ENCODE measurements around the gene HCN2.
"Not testable (repeated sequence)": the region's sequence is repeated elsewhere in the genome, so short reads cannot be mapped to it uniquely, and the experiment has no call there.

The HCN2 gene

DNA sequence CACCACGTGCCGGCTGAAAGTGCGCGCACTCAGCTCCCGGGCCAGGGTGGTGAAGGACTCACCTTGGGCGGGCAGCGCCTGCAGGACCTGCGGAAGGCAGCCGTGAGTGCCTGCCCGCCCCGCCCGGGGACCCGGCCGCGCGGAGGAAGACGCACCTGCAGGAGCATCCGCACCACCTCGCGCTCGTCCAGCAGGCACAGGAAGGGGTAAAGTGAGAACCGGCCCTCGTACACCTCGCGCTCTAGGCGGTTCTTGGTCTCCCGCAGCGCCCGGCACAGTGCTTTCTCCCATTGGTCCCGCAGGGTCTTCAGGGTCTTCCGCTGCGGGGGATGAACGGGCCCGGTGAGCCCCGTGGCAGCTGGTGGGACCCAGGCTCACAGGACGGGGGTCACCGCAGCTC, 33.0 kb downstream of the HCN2 start:
- no peak for DNase-seq

DNA sequence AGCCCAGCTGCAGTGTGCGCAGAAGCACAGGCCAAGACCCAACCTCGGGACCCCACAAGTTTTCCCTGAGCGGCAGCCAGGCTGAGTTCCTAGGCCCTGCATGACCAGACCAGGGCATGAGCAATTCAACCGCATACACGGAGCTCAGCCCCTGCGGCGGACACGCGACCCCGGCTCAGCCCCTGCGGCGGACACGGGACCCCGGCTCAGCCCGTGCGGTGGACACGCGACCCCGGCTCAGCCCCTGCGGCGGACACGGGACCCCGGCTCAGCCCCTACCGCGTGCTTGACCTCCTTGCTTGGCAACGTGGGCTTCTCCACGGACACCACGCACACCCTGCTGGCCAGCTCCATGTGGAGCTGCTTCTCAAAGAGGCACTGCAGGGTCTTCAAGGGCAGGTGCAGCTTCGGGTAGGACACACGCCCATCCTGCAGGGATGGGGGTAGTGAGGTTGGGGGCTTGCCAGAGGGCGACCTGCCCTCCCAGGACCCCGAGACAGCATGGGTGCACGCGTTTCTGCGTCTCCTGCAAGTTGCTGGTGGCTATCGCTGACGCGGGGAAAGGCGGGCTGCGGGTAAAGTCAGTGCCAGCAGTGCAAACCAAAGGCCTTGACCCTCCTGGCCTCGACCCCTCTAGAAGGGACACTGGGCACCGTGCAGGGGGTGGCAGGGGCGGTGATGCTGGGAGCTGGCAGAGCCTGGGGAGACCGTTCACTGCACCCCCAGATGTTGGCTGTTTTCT, 33.7 kb downstream of the HCN2 start:
- no peak for DNase-seq

DNA sequence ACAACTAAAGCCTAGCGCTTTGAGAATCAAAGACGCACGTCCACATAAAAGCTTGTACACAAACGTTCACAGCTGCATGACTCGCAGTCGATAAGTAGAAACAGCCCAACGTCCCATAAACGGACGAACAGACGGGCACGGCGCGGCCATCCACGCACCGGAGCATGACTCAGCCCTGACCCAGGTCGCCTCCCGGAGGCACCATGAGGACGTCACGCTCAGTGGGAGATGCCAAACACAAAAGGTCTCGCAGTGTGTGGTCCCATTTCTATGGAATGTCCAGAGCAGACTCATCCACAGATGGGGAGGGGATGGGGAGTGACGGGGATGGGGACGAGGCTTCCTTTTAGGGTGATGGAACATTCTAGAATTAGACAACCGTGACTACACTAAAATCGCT, 34.3 kb downstream of the HCN2 start:
- DNase-seq, result no peak

DNA sequence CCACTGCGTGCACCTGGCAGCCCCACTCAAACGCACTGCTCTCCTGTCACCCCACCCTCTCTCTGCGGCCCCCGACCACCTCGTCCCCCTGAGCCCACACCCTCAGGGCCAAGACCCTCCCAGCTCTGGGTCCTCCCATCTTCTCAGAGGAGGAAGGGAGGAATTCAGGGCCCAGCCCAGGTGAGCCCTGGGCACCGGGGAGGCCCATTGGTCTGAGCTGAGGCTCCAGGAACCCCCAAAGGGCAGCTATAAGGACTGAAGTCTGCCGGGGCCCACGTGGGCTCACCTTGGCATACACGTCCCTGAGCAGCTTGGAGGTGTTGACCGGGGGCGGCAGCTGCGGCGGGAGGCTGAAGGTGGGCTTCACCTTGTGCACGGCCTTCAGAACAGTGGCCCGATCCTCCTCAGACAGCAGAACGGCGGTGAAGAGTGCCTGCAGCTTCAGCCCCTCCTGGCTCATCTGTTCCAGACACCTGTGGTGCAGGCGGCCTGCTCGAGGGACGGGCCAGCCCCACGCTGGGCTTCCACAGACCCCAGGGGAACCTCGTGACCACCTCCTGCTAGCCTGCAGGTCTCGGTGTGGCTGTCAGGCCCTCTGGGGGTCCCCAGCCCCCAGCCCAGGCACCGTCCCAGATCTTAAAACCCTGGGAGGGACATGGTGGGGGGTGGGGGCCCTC, 34.9 kb downstream of the HCN2 start:
- no peak for DNase-seq

DNA sequence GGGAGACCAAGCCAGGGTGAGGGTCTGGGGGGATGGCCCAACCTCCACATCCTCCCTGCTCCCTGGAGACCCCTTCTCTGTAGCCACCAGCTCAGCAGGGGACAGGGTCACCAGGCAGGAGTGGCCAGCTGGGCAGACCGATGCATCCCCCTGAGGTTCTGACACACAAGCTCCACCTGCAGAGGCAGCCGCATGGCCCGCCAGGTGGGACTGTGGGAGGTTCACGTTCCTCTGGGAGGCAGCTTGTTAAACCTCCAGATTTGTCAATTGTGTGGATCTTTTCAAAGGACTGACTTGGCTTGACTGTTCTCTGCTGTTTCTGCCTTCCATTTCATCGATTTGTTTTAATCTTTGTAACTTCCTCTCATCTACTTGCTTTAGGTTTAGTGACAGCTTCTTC, 35.6 kb downstream of the HCN2 start:
- no peak for DNase-seq

DNA sequence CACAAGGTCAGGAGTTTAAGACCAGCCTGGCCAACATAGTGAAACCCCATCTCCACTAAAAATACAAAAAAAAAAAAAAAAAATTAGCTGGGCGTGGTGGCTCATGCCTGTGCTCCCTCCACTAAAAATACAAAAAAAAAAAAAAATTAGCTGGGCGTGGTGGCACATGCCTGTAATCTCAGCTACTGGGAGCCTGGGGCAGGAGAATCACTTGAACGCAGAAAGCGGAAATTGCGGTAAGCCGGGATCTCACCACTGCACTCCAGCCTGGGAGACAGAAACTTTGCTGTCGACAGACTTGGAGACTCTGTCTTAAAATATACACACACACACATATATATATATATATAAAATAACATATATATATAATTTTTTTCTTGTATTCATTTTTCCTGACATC, 36.9 kb downstream of the HCN2 start:
- not testable (repeated sequence) for DNase-seq

DNA sequence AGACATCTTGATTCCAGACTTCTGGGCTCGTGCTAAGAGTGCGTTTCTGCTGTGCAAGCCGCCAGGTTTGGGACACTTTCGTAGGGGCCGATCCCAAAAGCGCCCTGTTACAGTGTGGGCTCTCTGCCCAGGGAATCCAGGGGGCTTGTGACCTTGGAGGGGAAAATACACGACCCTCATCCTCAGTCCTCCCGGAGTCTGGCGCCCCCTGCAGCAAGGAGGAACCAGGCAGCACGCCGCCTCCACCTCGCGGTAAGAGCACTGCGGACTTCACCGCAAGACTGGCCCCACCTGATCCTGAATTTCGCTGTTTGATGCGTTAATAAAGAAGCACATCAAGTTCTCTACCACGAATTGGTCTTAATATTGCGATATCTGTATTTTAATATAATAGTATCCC, 38.5 kb downstream of the HCN2 start:
- no peak for DNase-seq

DNA sequence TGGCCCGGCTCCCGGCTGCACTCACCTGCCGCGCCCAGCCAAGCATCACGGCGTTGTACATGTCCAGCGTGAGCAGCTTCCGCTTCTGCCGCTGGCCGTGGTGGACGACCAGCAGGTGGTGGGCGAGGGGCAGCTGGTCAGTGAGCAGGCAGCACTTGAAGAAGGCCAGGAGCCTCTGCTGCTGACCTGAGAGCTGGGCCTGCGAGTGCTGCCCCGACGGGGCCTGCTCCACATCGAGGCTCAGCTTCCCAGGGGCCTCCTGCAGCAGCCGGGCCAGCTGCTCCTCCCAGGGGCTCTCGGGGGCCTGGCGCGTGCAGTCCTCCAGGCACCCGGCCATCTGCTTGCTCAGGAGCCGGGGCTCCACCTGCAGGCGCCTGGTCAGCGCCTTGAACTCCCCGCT, 39.8 kb downstream of the HCN2 start:
- not testable (repeated sequence) for DNase-seq

DNA sequence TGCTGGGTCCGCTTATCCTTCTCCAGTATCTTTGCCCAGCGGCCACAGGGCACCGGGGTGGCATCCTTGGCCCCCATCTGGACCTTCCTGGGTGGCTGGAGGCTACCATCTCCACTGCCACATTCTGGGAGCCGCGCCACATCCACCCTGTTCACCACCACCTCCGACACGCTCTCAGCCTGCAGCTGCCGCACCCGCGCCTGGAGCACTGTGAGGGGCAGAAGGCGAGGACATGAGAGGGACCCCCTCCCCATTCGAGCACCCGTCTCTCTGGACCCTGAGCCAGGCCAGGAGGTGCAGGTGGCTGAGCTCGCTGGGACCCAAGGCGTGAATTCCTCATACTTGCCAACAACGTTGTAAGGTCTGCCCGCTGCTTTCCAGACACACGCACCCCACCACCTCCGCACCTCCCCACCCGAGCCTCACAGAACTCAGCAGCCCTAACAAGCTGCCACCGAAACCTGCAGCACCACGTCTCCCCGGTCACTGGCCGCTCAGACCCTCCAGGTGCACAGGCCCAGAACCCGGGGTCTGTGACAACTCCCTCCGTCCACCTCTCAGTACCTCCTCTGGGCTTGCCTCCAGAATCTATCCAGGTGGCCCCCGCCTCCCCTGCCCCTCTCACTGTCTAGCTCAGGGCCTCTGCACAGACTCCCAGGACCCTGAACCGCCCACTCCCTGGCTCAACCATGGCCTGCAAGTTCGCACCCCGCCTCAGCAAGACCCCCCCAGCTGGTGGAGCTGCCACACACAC, 40.5 kb downstream of the HCN2 start:
- no peak for DNase-seq

DNA sequence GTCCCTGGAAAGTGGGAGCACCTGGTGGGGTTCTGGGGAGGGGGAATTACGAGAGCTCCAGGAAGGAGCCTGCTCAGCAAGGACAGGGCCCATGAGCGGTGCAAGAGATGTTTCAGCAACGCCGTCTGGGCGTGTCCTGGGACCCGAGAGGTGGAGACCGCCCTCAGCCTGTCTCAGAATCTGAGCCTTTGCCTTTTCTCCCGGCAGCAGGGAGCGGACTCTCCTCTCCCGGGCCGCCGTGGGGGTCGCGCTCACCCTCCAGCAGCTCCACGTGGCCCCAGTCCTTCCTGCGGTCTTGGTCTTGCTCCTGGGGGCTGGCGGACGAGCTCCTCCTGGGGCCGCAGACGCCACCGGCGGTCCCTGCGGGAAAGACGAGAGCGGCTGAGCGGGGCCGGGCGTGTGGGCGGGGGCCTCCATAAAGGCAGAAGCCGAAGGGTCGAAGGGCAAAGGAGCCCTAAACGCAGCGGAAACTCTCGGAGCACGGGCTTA, 42.9 kb downstream of the HCN2 start:
- DNase-seq, result peak; percentile 49 to 58

DNA sequence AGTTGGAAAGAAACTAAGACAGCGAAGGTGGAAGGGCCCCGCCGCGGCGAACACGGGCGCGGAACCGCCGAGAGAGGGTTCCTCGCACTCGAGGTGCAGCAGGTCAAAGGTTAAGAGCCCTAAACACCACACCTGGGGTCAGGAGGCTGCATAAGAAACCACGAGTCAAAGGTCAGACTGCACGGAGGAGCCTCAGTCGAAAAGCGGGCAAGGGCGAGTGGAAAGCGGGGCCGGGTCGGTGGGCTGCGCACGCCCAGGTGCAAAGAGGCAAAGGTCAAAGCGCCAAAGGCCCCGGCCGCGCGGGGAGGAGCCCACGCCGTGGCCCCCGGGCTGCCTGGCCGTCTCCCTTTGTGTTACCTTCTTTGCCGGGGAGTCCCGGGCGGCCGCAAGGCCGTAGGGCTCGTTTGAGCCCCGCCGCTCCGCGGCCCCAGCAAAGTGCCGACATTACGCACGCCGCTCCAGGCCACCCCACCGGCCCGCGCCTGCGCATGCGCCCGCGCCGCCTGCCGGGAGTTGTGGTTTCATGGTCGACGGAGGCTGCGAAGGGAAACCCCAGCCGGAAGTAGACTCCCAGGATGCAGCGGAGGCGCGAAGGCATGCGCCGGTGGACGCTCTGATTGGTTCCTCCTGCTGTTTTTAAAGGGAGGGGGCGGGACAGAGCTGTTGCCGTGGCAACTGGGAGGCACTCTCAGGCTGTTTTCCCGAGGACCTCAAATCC, 43.5 kb downstream of the HCN2 start, which contains the start of gene POLRMT:
TSS of gene POLRMT (minus strand) at position 470 of the 718 bp plus-strand sequence. CDS start at position 445, 25 bp downstream.
- peak; percentile 96 to 97 for DNase-seq

DNA sequence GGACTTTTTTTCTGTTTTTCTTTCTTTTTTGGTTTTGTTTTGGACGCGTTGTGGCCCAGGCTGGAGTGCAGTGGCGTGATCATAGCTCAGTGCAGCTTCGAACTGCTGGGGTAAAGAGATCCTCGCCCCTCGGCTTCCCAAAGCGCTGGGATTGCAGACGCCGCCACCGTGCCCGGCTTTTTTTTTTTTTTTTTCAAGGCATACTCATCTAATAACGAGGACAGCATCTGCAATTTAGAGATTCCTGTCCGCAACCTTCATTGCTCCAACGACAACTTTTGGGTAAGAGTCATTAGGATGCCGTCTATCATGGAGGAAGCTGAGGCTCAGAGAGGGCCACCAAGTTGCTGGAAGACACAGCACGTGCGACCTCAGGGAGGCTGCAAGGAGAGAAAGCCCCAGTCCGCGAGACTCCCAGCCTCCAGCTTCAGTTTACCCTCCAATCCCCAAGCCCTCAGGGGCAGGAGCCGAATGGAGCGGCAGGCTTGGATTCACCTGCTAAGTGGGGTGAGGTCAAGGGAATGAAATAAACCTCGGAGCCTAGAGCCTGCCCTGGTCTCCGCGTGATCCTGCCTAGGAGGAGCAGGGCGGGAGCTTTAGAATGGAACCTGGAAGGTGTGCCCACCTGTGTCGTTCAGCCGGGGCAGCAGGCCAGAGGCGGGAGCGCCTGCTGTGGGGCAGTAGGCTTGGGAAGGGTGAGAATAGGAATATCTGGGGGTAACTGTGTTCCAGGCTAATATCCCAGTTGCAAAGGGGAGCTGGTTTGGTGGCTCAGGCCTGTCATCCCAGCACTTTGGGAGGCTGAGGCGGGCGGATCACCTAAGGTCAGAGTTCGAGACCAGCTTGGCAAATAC, 44.3 kb downstream of the HCN2 start:
- DNase-seq, result peak in 1 of 2 experiments; percentile 4

DNA sequence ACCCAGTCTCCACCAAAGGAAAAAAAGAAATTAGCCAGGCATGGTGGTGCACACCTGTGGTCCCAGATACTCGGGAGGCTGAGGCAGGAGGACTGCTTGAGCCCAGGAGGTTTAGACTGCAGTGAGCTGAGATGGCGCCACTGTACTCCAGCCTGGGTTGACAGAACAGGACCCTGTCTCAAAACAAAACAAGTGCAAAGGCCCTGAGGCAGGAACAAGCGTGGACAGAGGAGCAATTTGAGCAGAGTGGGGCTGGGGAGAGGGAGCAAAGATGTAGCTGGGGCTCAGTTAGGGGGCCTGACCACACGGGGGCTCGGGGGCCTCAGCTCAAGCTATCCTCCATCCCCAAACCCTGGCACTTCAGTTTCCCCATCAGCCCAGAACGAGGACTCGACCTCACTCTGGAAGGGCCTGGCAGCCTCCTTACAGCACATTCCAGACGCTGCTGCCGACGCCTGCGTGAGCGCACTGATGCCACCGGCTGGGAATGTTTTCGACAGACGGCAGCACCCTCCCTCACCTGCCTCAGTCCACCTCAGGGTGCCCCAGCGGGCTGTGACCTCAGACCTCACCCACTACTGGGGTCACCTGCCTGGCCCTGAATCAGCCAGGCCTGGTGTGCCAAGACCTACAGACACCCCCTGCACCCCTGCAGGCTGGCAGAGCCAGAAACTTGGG, 45.4 kb downstream of the HCN2 start:
- DNase-seq, result no peak

DNA sequence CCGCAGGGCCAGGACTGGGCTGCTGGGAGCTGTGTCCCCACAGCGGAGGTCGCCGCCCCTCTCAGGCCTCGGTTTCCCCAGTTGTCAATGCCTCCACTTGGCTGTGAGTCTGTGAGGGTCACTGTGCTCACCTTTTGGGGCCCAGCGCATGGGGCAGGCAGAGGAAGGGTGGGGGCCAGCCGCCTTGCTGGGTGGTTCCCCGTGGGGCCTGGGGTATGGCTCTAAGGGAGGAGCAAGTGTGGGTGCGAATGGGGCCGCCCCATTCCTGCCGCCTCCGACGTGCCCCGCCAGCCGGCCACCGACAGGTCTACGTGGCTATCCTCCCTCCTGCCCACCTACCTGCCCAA, 49.2 kb downstream of the HCN2 start:
- DNase-seq, result no peak

DNA sequence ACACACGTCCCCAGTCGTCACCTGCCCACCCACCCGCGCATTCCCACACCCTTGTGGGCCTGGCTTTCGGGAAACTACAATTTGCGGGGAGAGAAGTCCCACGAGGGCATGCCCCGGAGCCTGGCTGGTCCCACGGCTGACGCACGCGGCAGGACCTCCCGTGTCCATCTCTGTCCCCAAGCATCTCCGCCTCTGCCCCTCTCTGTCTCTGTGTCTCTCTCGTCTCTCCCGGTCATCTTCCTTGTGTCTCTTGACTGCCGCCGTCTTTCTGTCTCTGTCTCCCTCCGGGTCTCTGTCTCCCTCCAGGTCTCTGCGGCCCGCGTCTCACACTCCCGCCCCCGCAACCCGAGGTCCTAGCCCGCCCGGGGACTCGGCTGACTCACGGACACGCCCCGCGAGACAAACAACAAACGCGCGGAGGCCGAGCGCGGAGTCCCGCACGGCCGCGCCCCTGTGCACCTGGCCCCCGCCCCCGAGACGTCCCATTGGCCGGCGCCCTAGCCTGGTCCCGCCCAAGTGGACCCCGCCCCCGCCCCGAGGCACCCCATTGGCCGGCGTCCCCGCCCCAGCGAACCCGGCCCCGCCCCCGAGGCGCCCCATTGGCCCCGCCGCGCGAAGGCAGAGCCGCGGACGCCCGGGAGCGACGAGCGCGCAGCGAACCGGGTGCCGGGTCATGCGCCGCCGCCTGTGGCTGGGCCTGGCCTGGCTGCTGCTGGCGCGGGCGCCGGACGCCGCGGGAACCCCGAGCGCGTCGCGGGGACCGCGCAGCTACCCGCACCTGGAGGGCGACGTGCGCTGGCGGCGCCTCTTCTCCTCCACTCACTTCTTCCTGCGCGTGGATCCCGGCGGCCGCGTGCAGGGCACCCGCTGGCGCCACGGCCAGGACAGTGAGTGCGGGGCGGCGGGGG, 49.8 kb downstream of the HCN2 start, which contains the start of gene FGF22:
TSS of gene FGF22 (plus strand) at position 627 of the 908 bp plus-strand sequence. CDS start at position 674, 47 bp downstream.
- peak; percentile 60 to 66 for DNase-seq

DNA sequence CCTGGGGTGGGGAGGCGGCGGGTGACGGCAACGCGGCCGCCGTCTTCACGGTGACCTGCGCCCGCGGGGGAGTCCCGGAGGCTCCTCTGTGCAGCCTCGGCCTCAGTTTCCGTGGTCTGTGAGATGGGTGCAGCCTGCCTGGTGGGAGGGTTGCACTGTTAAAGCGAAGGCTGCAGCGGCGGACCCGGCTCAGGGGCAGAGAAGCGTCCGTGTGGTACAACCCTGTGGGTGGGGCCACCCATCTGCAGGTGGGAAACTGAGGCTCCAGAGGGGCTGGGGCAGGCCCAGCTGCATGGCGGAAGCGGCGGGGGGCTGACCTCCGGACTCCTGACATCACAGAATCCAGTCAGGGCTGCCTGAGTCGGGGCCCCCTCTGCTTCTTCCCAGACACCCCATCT, 50.5 kb downstream of the HCN2 start:
- DNase-seq, result no peak

DNA sequence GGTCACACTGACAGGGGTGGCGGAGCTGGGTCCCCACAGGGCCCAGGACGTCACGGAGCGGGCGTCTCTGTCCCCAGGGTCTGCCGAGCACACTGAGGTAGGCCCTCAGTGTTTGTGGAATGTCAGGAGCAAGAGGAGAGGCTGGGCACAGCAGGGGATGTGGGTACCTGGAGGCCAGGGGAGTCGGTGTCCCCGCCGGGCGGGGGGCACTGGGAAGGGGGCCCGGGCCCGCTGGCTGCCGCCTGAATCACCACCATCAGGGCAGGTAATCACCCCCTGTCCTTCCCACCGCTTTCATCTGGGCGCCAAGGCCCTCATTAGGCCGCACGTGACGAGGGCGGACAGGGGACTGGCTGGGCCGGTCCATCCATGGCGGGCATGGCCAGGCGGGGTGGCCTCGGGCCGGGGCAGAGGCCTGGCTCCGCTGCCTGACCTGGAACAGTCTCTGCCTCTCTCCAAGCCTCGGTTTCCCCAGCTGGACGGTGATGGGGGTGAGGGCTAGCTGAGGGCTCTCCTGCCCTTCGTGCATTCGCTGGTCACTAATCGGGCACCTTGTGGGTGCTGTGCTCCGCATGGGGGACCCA, 51.0 kb downstream of the HCN2 start:
- DNase-seq, result no peak

DNA sequence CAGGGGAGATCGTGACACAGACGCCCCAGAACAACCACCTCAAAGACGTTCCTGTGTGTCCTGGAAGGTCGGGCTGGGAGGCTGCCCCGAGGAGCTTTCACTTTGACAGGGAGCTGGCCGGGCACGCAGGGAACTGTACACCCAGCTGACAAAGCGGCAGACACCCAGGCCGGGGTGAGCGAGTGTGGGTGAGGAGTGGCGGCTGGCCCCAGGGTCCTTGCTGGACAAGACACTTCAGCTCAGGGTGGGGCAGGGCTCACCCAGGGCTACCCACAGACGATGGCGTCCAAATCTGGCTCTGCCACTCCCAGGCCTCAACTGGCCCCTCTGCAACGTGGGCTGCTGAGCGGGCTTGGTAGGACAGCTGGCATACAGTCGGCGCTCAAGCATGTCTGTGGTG, 52.0 kb downstream of the HCN2 start:
- no peak for DNase-seq
